NCI-H2196 treated with DMSO at 0.1 percent for 48 hours (cell line): ENCODE data around the gene LUZP2.

ENCODE experiments used
- DNase-seq: peaks from one replicate; lab custom pipeline; 2025; ENCODE audit not compliant: unreplicated experiment; lab: John Stamatoyannopoulos, UW

The LUZP2 gene

GRCh38 chr11:25066706-25067105, 569.9 kb downstream of the LUZP2 start:
- DNase-seq, result no peak

- no peak for DNase-seq
These were observed 571.6 kb downstream of the LUZP2 start for GRCh38 chr11:25068451-25068850.

GRCh38 chr11:25094085-25094802, 597.4 kb downstream of the LUZP2 start:
- no peak for DNase-seq

GRCh38 chr11:25119416-25119815, 622.6 kb downstream of the LUZP2 start:
- DNase-seq, result no peak
